Ovary (tissue), 9 donors: ENCODE data around the gene OR51D1. TPM values are rescaled to one million over a fixed set of nuclear protein-coding genes. Genes with fewer than 3 reads are reported as not detected.

ENCODE experiments used
- DNase-seq, 5 donors: peaks; one replicate each; pipeline ENCODE4 v3.0.0-alpha.2; 2019 to 2020
- H3K27ac ChIP-seq, 2 donors: fragments of 200-600 bp; one replicate each; pipeline versions ENCODE4 v1.5.1 to v1.8.0; 2019 to 2022
- H3K27me3 ChIP-seq: fragments of 200-600 bp; one replicate; pipeline ENCODE4 v1.8.0; 2022
- H3K36me3 ChIP-seq: fragments of 200-600 bp; sonication (generic); one replicate; pipeline ENCODE4 v1.5.1; 2019
- H3K4me1 ChIP-seq: one replicate; pipeline ENCODE4 v1.8.1; 2013; ENCODE audit warnings: mild to moderate bottlenecking, moderate library complexity; ENCODE audit not compliant: insufficient read depth
- H3K4me3 ChIP-seq: fragments of 200-600 bp; sonication (generic); one replicate; pipeline ENCODE4 v1.5.1; 2017
- H3K9me3 ChIP-seq, 2 donors: fragments of 200-600 bp in 1 of 2; sonication (generic) in 1 of 2; one replicate each; pipeline versions ENCODE4 v1.5.1 to v1.8.1; 2013 to 2019; ENCODE audit warnings: mild to moderate bottlenecking in 1 of 2, moderate library complexity in 1 of 2
- CTCF ChIP-seq, 3 donors: fragments of 450-650 bp in 2 of 3; fragments of 200-600 bp in 1 of 3; IDR thresholded peaks; one replicate each; pipeline versions ENCODE4 v1.5.1 to v1.8.0; 2016 to 2022; ENCODE audit warnings: antibody characterized with exemption in 3 of 3, mild to moderate bottlenecking in 1 of 3
- EP300 ChIP-seq: sonication (generic); formaldehyde crosslinking; IDR thresholded peaks from one replicate; pipeline ENCODE4 v1.6.1; 2017; ENCODE audit warnings: antibody characterized with exemption
- POLR2A ChIP-seq: fragments of 450-650 bp; IDR thresholded peaks from one replicate; pipeline ENCODE4 v1.6.1; 2017; ENCODE audit warnings: antibody characterized with exemption, mild to moderate bottlenecking, moderate library complexity
- WGBS, 3 donors: extraction: QIAGEN DNeasy Blood & Tissue Kit in 1 of 3; methylation state at CpG; one replicate each; pipeline versions ENCODE4 v1.1.5 to v1.1.7; 2013 to 2017; 5-methylcytosine and 5-hydroxymethylcytosine counted together
- intact Hi-C, 4 donors: fragments of 100-400 bp; cut with DNase I; formaldehyde crosslinking; loops; one replicate each; pipeline versions ENCODE4 v1.11.0 to v1.15.1; 2022 to 2023
- polyA plus RNA-seq, 2 donors: library from polyadenylated mRNA; stranded (reverse); fragments of 200-250 nt in 1 of 2; fragments of 350-450 nt in 1 of 2; fragmentation: Illumina TruSeq in 1 of 2; extraction: RNeasy Lipid Tissue Mini Kit (QIAGEN cat#74804) in 1 of 2; gene quantifications; one replicate each; pipeline ENCODE4 v1.2.3, GENCODE V29; 2013 to 2014
- total RNA-seq, 7 donors: library from RNA; depleted of rRNA in 2 of 7; stranded (reverse); fragments of >200 nt in 2 of 7; fragmentation: NEBNext Ultra II Directional in 3 of 7; extraction: Animal tissue kit (Norgen Biotek cat#: 25700) in 3 of 7; gene quantifications; one replicate each; pipeline versions ENCODE4 v1.1.0 to v1.2.4, GENCODE V29; 2016 to 2023
- donor health status: DM: no; HTN: no; CAD: no; lungs with moderate emphysema.
- donor health status: DM: no; HTN: no; CAD: no.
- donor health status: Bipolar disorder and iron deficiency.
- donor health status: DM: yes; HTN: yes; CAD: no.
- donor health status: DM: no; HTN: no; CAD: no.
- donor health status: DM: yes; HTN: yes; CAD: no.

OR51D1 gene
- total and polyA plus RNA-seq, 9 donors = not detected

GRCh38 chr11:4642043-4642442 is 4.8 kb downstream of the OR51D1 start:
- DNase-seq = no peak
- H3K27ac ChIP-seq = no peak overlapping the region
- no peaks in the 10 kb centered on the region for H3K36me3 ChIP-seq
- peaks cover 9% of the 10 kb centered on the region for H3K4me1 ChIP-seq
- intact Hi-C loops = no loop called here
- H3K27me3 ChIP-seq = no peaks in the 10 kb centered on the region
- TF ChIP-seq EP300 (no peak), POLR2A (no peak), CTCF (IDR thresholded peaks at IDR 0.05) (no peak)
- 78 to 90% (median 85%) methylated on average over 7 of the region's 7 CpGs for WGBS, 3 donors
- no peaks in the 10 kb centered on the region for H3K9me3 ChIP-seq
- no peak overlapping the region for H3K4me3 ChIP-seq

GRCh38 chr11:4643076-4643475 is 5.8 kb downstream of the OR51D1 start:
- WGBS, 3 donors = 13 to 20% (median 15%) methylated on average over 5 of the region's 5 CpGs
- no peak for DNase-seq
- intact Hi-C loops = no loop called here
- H3K27me3 ChIP-seq = no peaks in the 10 kb centered on the region
- H3K9me3 ChIP-seq = no peaks in the 10 kb centered on the region
- no peaks in the 10 kb centered on the region for H3K36me3 ChIP-seq
- H3K4me3 ChIP-seq = no peak overlapping the region
- H3K4me1 ChIP-seq = peaks cover 9% of the 10 kb centered on the region
- no peak overlapping the region for H3K27ac ChIP-seq
- TF ChIP-seq CTCF (IDR thresholded peaks at IDR 0.05) = no peak
- no peak for TF ChIP-seq EP300
- TF ChIP-seq POLR2A = no peak

GRCh38 chr11:4643682-4644081 is 6.4 kb downstream of the OR51D1 start, which contains the start of gene OR51E1:
Gene OR51E1 (plus strand): TSS chr11:4643982. CDS start chr11:4652527, 8,545 bp downstream.
- Histone ChIP-seq H3K4me3 (no peak within 1 kb of the TSS), H3K36me3 (no peaks in the 10 kb centered on the region), H3K27me3 (no peaks in the 10 kb centered on the region), H3K4me1 (peaks cover 10% of the 10 kb centered on the region), H3K27ac (no peak within 1 kb of the TSS), H3K9me3 (no peaks in the 10 kb centered on the region)
- intact Hi-C loops = no loop called here
- DNase-seq = no peak
- 59 to 73% (median 63%) methylated on average over 3 of the region's 3 CpGs for WGBS, 3 donors
- TF ChIP-seq POLR2A = no peak
- TF ChIP-seq EP300 = no peak
- TF ChIP-seq CTCF (IDR thresholded peaks at IDR 0.05) = no peak

- no peak overlapping the region for H3K4me3 ChIP-seq
- no peak for DNase-seq
- H3K27me3 ChIP-seq = no peaks in the 10 kb centered on the region
- no peak for TF ChIP-seq EP300
- TF ChIP-seq CTCF (IDR thresholded peaks at IDR 0.05) = no peak
- TF ChIP-seq POLR2A = no peak
- intact Hi-C loops = no loop called here
- no peaks in the 10 kb centered on the region for H3K36me3 ChIP-seq
- H3K9me3 ChIP-seq = no peaks in the 10 kb centered on the region
- 19 to 43% (median 20%) methylated on average over 4 of the region's 4 CpGs for WGBS, 3 donors
- no peak overlapping the region for H3K27ac ChIP-seq
- H3K4me1 ChIP-seq = peaks cover 10% of the 10 kb centered on the region
Observed at GRCh38 chr11:4644233-4644632, 7.0 kb downstream of the OR51D1 start.
